Thoracic aorta (tissue), 2 donors: ENCODE measurements around the gene BIRC5. TPM values are rescaled to one million over a fixed set of nuclear protein-coding genes. Genes with fewer than 3 reads are reported as not detected.

Experiments
- ATAC-seq: fragments of 150-250 bp; one replicate; pipeline ENCODE4 v1.8.0; 2017; ENCODE audit warnings: low read depth; ENCODE audit not compliant: insufficient number of reproducible peaks, low FRiP score
- DNase-seq: peaks from one replicate; pipeline ENCODE4 v3.0.0-alpha.2; 2020; ENCODE audit warnings: low spot score
- H3K27ac ChIP-seq, 2 donors: fragments of 200-600 bp; sonication (generic); 1 replicate in 1 of 2; 2 replicates in 1 of 2; pipeline ENCODE4 v1.5.1; 2016; ENCODE audit warnings: mild to moderate bottlenecking in 2 of 2, moderate library complexity in 2 of 2
- H3K27me3 ChIP-seq: fragments of 200-600 bp; sonication (generic); replicated peaks from 2 replicates; pipeline ENCODE4 v1.6.0; 2016; ENCODE audit warnings: mild to moderate bottlenecking; ENCODE audit not compliant: insufficient read depth
- H3K36me3 ChIP-seq: fragments of 200-600 bp; sonication (generic); one replicate; pipeline ENCODE4 v1.5.1; 2016
- H3K4me1 ChIP-seq, 2 donors: fragments of 200-600 bp; sonication (generic); 1 replicate in 1 of 2; 2 replicates in 1 of 2; pipeline versions ENCODE4 v1.5.1 to v1.6.0; 2016; ENCODE audit warnings: low read depth in 2 of 2, mild to moderate bottlenecking in 1 of 2; ENCODE audit not compliant: control insufficient read depth in 1 of 2
- H3K4me3 ChIP-seq: fragments of 200-600 bp; sonication (generic); 2 replicates; pipeline ENCODE4 v1.5.1; 2016; ENCODE audit warnings: mild to moderate bottlenecking
- H3K9me3 ChIP-seq: fragments of 200-600 bp; sonication (generic); 2 replicates; pipeline ENCODE4 v1.5.1; 2016
- CTCF ChIP-seq: fragments of 200-600 bp; sonication (generic); IDR thresholded peaks from one replicate; pipeline ENCODE4 v1.5.1; 2019; ENCODE audit warnings: antibody characterized with exemption
- total RNA-seq, 2 donors: library from RNA; depleted of rRNA; stranded (reverse); fragments of >200 nt; gene quantifications; one replicate each; pipeline versions ENCODE4 v1.1.0 to v1.2.3, GENCODE V29; 2016

BIRC5 gene
- total RNA-seq, 2 donors from 2014 or later = 0.14 to 4.2 TPM

GRCh38 chr17:78249074-78249817, 35.2 kb downstream of the BIRC5 start:
- TF ChIP-seq CTCF = no peak
- Histone ChIP-seq H3K36me3 (no peaks in the 10 kb centered on the region), H3K9me3 (no peaks in the 10 kb centered on the region), H3K4me1 (peaks cover 0 to 12% of the 10 kb centered on the region in 2 donors), H3K27me3 (no peaks in the 10 kb centered on the region), H3K27ac (no peak overlapping the region), H3K4me3 (no peak overlapping the region)
- DNase-seq (no peak), ATAC-seq (no peak)

- no peak for ATAC-seq
- no peak for DNase-seq
- H3K27ac ChIP-seq = no peak overlapping the region
- H3K36me3 ChIP-seq = no peaks in the 10 kb centered on the region
- no peaks in the 10 kb centered on the region for H3K9me3 ChIP-seq
- H3K27me3 ChIP-seq = no peaks in the 10 kb centered on the region
- peaks cover 0 to 12% of the 10 kb centered on the region in 2 donors for H3K4me1 ChIP-seq
- no peak overlapping the region for H3K4me3 ChIP-seq
- TF ChIP-seq CTCF = no peak
These were observed 36.1 kb downstream of the BIRC5 start for GRCh38 chr17:78249818-78250806.

GRCh38 chr17:78250891-78251772, 37.1 kb downstream of the BIRC5 start:
- no peak for DNase-seq
- no peaks in the 10 kb centered on the region for H3K27me3 ChIP-seq
- H3K9me3 ChIP-seq = no peaks in the 10 kb centered on the region
- H3K4me3 ChIP-seq = no peak overlapping the region
- no peaks in the 10 kb centered on the region for H3K36me3 ChIP-seq
- H3K4me1 ChIP-seq = peaks cover 0 to 12% of the 10 kb centered on the region in 2 donors
- no peak overlapping the region for H3K27ac ChIP-seq
- TF ChIP-seq CTCF = peak; percentile 99
- ATAC-seq = peak; percentile 68

DNA sequence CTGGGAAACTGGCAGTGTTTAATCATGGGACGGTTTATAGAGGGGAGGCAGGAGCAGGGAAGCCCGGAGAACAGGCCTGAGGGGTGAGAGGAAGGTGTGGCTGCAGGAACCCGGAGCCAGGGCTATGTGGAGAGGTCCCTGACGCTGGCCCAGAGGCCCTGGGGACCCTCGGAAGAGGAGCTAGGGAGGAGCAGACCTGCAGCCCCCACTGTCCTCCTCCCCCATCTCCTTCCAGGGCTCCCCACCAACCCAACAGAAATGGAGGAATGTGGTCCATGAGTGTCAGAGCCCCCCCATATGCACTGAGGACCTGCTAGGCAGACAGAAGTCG, 37.7 kb downstream of the BIRC5 start:
- H3K9me3 ChIP-seq = no peaks in the 10 kb centered on the region
- H3K27me3 ChIP-seq = no peaks in the 10 kb centered on the region
- no peak for TF ChIP-seq CTCF
- DNase-seq (no peak), ATAC-seq (no peak)
- H3K27ac ChIP-seq = no peak overlapping the region
- H3K36me3 ChIP-seq = no peaks in the 10 kb centered on the region
- no peak overlapping the region for H3K4me3 ChIP-seq
- peaks cover 0 to 12% of the 10 kb centered on the region in 2 donors for H3K4me1 ChIP-seq
